HTERT RPE-1 (cell line): Measurements from ENCODE around the gene SENP7.
"Not testable (repeated sequence)": the region's sequence is repeated elsewhere in the genome, so short reads cannot be mapped to it uniquely, and the experiment has no call there.

ENCODE experiments used
- in situ Hi-C: fragments of 300-500 bp; cut with MboI; formaldehyde crosslinking; loops from 4 replicates; pipeline ENCODE4 v1.14.3; 2020; ENCODE audit warnings: low sequenced_read_pairs

The SENP7 gene

GRCh38 chr3:101362406-101362805 is 150.6 kb downstream of the SENP7 start:
- in situ Hi-C loops: no loop called here

GRCh38 chr3:101351829-101352228 is 161.2 kb downstream of the SENP7 start:
- in situ Hi-C loops: no loop called here

- in situ Hi-C loops: no loop called here
Observed at GRCh38 chr3:101340591-101340990, 172.4 kb downstream of the SENP7 start.

- in situ Hi-C loops: no loop called here
Observed at GRCh38 chr3:101333883-101334282, 179.1 kb downstream of the SENP7 start.

- in situ Hi-C loops: no loop called here
Observed at GRCh38 chr3:101329016-101329673, 183.9 kb downstream of the SENP7 start.

GRCh38 chr3:101325393-101326134 is 187.4 kb downstream of the SENP7 start:
- in situ Hi-C loops: no loop called here

- in situ Hi-C loops: no loop called here
Observed at GRCh38 chr3:101320475-101320874, 192.5 kb downstream of the SENP7 start, which contains the start of gene IMPG2. Gene IMPG2, minus strand, starts transcription at chr3:101320575. Its CDS starts 203 bp downstream, at chr3:101320372.

GRCh38 chr3:101319531-101319930 is 193.5 kb downstream of the SENP7 start:
- in situ Hi-C loops: no loop called here

GRCh38 chr3:101312545-101312944 is 200.5 kb downstream of the SENP7 start:
- in situ Hi-C loops: no loop called here

GRCh38 chr3:101311676-101312075 is 201.3 kb downstream of the SENP7 start:
- in situ Hi-C loops: no loop called here

- in situ Hi-C loops: no loop called here
Observed at GRCh38 chr3:101310978-101311375, 202.0 kb downstream of the SENP7 start.

GRCh38 chr3:101308147-101308772 is 204.8 kb downstream of the SENP7 start:
- in situ Hi-C loops: not testable (repeated sequence)

GRCh38 chr3:101303836-101304235 is 209.2 kb downstream of the SENP7 start:
- in situ Hi-C loops: no loop called here

- in situ Hi-C loops: no loop called here
Observed at GRCh38 chr3:101303089-101303731, 209.8 kb downstream of the SENP7 start.

GRCh38 chr3:101300073-101300472 is 212.9 kb downstream of the SENP7 start:
- in situ Hi-C loops: no loop called here

GRCh38 chr3:101292027-101292426 is 221.0 kb downstream of the SENP7 start:
- in situ Hi-C loops: no loop called here

- in situ Hi-C loops: no loop called here
Observed at GRCh38 chr3:101288294-101288693, 224.7 kb downstream of the SENP7 start.

- in situ Hi-C loops: no loop called here
Observed at GRCh38 chr3:101284757-101285156, 228.3 kb downstream of the SENP7 start.

- in situ Hi-C loops: no loop called here
Observed at GRCh38 chr3:101281521-101282030, 231.4 kb downstream of the SENP7 start.

GRCh38 chr3:101279765-101280385 is 233.1 kb downstream of the SENP7 start:
- in situ Hi-C loops: no loop called here

- in situ Hi-C loops: no loop called here
Observed at GRCh38 chr3:101279162-101279561, 233.8 kb downstream of the SENP7 start.
